Natural killer cell (primary cell): ENCODE data around the gene NCKAP1. TPM values are rescaled to one million over a fixed set of nuclear protein-coding genes. Genes with fewer than 3 reads are reported as not detected.

Experiments
- ATAC-seq, 3 donors: fragments of 150-1000 bp in 2 of 3; fragments of 200-7000 bp in 1 of 3; cut with Tn5 transposase; 1 replicate in 1 of 3; 2 replicates in 2 of 3; pipeline ENCODE4 v1.10.0; 2021; ENCODE audit warnings: mild to moderate bottlenecking in 2 of 3, moderate library complexity in 2 of 3
- DNase-seq, 2 donors: peaks; one replicate each; pipeline versions ENCODE4 v3.0.0 to v3.0.0-alpha.2; 2013 to 2021; ENCODE audit warnings: mixed read lengths in 1 of 2
- H3K27ac ChIP-seq: one replicate; pipeline ENCODE4 v1.5.1; 2013; ENCODE audit warnings: mild to moderate bottlenecking, low read length
- H3K27me3 ChIP-seq: one replicate; pipeline ENCODE4 v1.6.1; 2013; ENCODE audit warnings: low read length; ENCODE audit not compliant: control insufficient read depth, insufficient read depth
- H3K36me3 ChIP-seq: one replicate; pipeline ENCODE4 v1.6.1; 2013; ENCODE audit warnings: low read length; ENCODE audit not compliant: control insufficient read depth, insufficient read depth
- H3K4me1 ChIP-seq: one replicate; pipeline ENCODE4 v1.6.1; 2013; ENCODE audit warnings: low read length; ENCODE audit not compliant: control insufficient read depth, insufficient read depth
- H3K4me3 ChIP-seq: one replicate; pipeline ENCODE4 v1.5.1; 2013; ENCODE audit warnings: low read length
- H3K9me3 ChIP-seq: one replicate; pipeline ENCODE4 v1.6.1; 2013; ENCODE audit warnings: low read length; ENCODE audit not compliant: control insufficient read depth, insufficient read depth
- H3K27ac Mint-ChIP-seq, 2 donors: one replicate each; pipeline ENCODE4 v1.8.0; 2022; ENCODE audit warnings: mild to moderate bottlenecking in 2 of 2, mixed read lengths in 2 of 2, moderate library complexity in 1 of 2
- H3K27me3 Mint-ChIP-seq, 2 donors: one replicate each; pipeline ENCODE4 v1.8.0; 2022; ENCODE audit warnings: low read depth in 2 of 2, mixed read lengths in 2 of 2
- H3K36me3 Mint-ChIP-seq: one replicate; pipeline ENCODE4 v1.8.0; 2022; ENCODE audit warnings: mixed read lengths
- H3K4me1 Mint-ChIP-seq, 2 donors: one replicate each; pipeline ENCODE4 v1.8.0; 2022; ENCODE audit warnings: mixed read lengths in 2 of 2
- H3K4me3 Mint-ChIP-seq: one replicate; pipeline ENCODE4 v1.8.0; 2022; ENCODE audit warnings: mild to moderate bottlenecking, moderate library complexity, mixed read lengths
- H3K9me3 Mint-ChIP-seq, 2 donors: one replicate each; pipeline ENCODE4 v1.8.0; 2022; ENCODE audit warnings: mixed read lengths in 2 of 2
- WGBS: methylation state at CpG from one replicate; pipeline ENCODE4 v1.1.7; 2013; ENCODE audit warnings: missing lambda C conversion rate; ENCODE audit not compliant: insufficient coverage; 5-methylcytosine and 5-hydroxymethylcytosine counted together
- intact Hi-C: fragments of 100-400 bp; cut with micrococcal nuclease; formaldehyde crosslinking; loops from one replicate; pipeline ENCODE4 v1.14.2; 2022
- total RNA-seq, 4 donors: library from RNA; stranded (reverse); fragments of 120-200 nt in 1 of 4; gene quantifications; one replicate each; pipeline versions ENCODE4 v1.2.3 to v1.2.4, GENCODE V29; 2013 to 2022
- TF ChIP-seq, protein P1 (sequence below): fragments of 200-600 bp; IDR thresholded peaks from one replicate; pipeline ENCODE4 v1.8.0; 2022; ENCODE audit warnings: antibody characterized with exemption

Gene NCKAP1
- total RNA-seq, 3 donors from 2014 or later (not counting 1 experiment from before 2014, with no cell fraction given): 8.4 to 12.3 (median 10.4) TPM

DNA sequence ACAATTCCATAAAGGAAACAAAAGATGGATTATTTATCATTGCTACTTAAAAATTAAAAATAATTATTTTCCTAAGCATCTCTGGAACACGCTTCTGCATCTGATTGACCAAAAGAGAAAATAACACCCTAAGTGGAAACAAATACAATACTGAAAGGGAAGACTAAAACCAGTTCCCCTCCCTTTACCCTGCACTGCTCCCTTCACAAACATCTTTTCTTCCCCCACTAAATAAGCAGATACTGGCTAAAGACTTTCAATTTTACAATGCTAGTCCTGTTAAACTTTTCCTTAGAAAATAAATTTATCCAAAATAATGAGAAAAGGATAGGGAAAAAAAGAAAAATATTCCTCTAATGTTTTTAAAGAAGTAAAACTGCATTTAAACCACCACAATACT lies 4.3 kb downstream of the NCKAP1 start:
- peaks cover 9% of the 10 kb centered on the region for H3K4me1 ChIP-seq
- ATAC-seq (no peak), DNase-seq (no peak)
- no peak overlapping the region for H3K4me3 ChIP-seq
- H3K4me1 Mint-ChIP-seq: peaks cover 25 to 27% of the 10 kb centered on the region in 2 donors
- peaks cover 44% of the 10 kb centered on the region for H3K27me3 ChIP-seq
- WGBS: 82% methylated on average over 1 of the region's 1 CpG
- no peak overlapping the region for H3K27ac ChIP-seq
- H3K27me3 Mint-ChIP-seq: peaks cover 46 to 67% of the 10 kb centered on the region in 2 donors
- H3K36me3 Mint-ChIP-seq: no peaks in the 10 kb centered on the region
- no peak overlapping the region for H3K27ac Mint-ChIP-seq
- TF ChIP-seq, protein P1, sequence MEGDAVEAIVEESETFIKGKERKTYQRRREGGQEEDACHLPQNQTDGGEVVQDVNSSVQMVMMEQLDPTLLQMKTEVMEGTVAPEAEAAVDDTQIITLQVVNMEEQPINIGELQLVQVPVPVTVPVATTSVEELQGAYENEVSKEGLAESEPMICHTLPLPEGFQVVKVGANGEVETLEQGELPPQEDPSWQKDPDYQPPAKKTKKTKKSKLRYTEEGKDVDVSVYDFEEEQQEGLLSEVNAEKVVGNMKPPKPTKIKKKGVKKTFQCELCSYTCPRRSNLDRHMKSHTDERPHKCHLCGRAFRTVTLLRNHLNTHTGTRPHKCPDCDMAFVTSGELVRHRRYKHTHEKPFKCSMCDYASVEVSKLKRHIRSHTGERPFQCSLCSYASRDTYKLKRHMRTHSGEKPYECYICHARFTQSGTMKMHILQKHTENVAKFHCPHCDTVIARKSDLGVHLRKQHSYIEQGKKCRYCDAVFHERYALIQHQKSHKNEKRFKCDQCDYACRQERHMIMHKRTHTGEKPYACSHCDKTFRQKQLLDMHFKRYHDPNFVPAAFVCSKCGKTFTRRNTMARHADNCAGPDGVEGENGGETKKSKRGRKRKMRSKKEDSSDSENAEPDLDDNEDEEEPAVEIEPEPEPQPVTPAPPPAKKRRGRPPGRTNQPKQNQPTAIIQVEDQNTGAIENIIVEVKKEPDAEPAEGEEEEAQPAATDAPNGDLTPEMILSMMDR: no peak
- no peaks in the 10 kb centered on the region for H3K9me3 Mint-ChIP-seq
- H3K36me3 ChIP-seq: no peaks in the 10 kb centered on the region
- intact Hi-C loops: no loop called here
- no peaks in the 10 kb centered on the region for H3K9me3 ChIP-seq
- H3K4me3 Mint-ChIP-seq: no peak overlapping the region

DNA sequence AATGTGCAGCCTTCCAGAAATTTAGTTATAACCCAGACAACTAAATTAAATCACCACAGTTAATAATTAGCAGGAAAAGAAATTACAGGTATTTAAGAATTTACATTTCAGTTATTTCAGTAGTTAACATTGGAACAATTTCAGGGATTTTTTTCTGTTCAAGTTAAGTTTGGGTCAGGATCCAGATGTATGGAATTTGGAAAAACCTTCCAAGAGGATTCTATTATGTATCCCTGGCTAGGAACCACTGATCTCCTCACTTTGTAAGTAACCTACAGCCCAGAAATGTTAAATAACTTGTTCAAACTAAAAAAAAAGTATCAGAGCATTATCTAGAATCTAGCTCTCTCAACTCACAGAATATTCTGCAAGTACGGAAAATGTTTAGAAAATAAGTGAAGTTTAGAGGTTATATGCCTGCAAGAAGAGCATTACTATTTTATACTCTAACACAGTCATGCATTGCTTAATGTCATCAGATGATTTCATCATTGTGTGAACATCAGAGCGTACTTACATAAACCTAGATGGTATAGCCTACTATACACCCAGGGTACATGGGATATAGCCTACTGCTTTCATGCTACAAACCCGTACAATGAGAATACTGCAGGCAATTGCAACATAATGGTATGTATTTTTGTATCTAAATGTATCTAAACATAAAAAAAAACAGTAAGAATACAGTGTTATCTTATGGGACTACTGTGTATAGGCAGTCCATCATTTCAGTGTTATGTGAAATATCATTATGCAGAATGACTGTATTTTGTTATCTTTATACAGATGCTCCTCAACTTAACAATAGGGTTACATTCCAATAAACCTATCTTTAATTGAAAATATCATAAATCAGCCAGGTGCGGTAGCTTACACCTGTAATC lies 6.1 kb downstream of the NCKAP1 start:
- Mint-ChIP-seq H3K4me1 (peaks cover 19% of the 10 kb centered on the region in 2 donors), H3K9me3 (no peaks in the 10 kb centered on the region), H3K4me3 (no peak overlapping the region), H3K27me3 (peaks cover 43 to 67% of the 10 kb centered on the region in 2 donors), H3K36me3 (no peaks in the 10 kb centered on the region), H3K27ac (no peak overlapping the region)
- Histone ChIP-seq H3K36me3 (no peaks in the 10 kb centered on the region), H3K9me3 (no peaks in the 10 kb centered on the region), H3K27me3 (peaks cover 47% of the 10 kb centered on the region), H3K4me1 (no peaks in the 10 kb centered on the region), H3K27ac (no peak overlapping the region), H3K4me3 (no peak overlapping the region)
- intact Hi-C loops: no loop called here
- ATAC-seq (no peak), DNase-seq (no peak)
- TF ChIP-seq, protein P1: no peak
- 90% methylated on average over 1 of the region's 4 CpGs for WGBS

DNA sequence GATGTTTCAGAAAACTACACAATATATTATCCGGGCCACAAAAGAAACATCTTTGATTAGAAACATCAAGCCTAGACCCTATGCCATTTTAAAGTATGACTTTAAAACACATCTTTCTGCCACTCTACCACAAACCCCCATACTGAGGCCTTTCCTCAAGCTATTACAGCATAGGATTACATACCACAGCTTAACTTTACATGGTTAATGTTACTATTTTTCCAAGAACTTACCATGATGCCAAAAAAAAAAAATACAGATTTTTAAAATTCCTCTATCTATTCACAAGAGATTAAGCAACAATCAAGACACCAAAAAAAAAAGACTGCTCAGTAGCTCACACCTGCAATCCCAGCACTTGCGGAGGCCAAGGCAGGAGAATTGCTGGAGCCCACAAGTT lies 9.0 kb downstream of the NCKAP1 start:
- ATAC-seq (no peak), DNase-seq (no peak)
- Mint-ChIP-seq H3K4me3 (no peak overlapping the region), H3K9me3 (no peaks in the 10 kb centered on the region), H3K4me1 (no peaks in the 10 kb centered on the region), H3K27ac (no peak overlapping the region), H3K36me3 (no peaks in the 10 kb centered on the region), H3K27me3 (peaks cover 38 to 66% of the 10 kb centered on the region in 2 donors)
- intact Hi-C loops: no loop called here
- no peak overlapping the region for H3K27ac ChIP-seq
- H3K4me3 ChIP-seq: no peak overlapping the region
- H3K36me3 ChIP-seq: no peaks in the 10 kb centered on the region
- H3K9me3 ChIP-seq: no peaks in the 10 kb centered on the region
- WGBS: 96% methylated on average over 2 of the region's 2 CpGs
- H3K4me1 ChIP-seq: no peaks in the 10 kb centered on the region
- TF ChIP-seq, protein P1: no peak
- peaks cover 42% of the 10 kb centered on the region for H3K27me3 ChIP-seq
